MCF 10A (cell line): ENCODE measurements around the gene GJB6. TPM values are rescaled to one million over a fixed set of nuclear protein-coding genes. Genes with fewer than 3 reads are reported as not detected.

Experiments
- BruUV-seq: library from RNA; stranded (reverse); fragments of 400-500 nt; replicated peaks from 2 replicates; lab custom pipeline; 2021; lab: Mats Ljungman, UMichigan
- CTCF ChIA-PET: fragments of 300-600 bp; sonication (Branson Sonifier 250); formaldehyde crosslinking; extraction: SDS; loops from one replicate; lab custom pipeline; 2021; ENCODE audit warnings: antibody characterized with exemption, inconsistent platforms; lab: Yijun Ruan, JAX
- POLR2A ChIA-PET: fragments of 300-600, 350-650 bp; sonication (Branson Sonifier 250); formaldehyde crosslinking; extraction: SDS; loops from one replicate; lab custom pipeline; 2020; ENCODE audit warnings: antibody characterized with exemption, inconsistent platforms; lab: Yijun Ruan, JAX
- DNase-seq: peaks from one replicate; pipeline ENCODE4 v3.0.0-alpha.2; 2018; ENCODE audit not compliant: unreplicated experiment
- H3K27ac Mint-ChIP-seq: one replicate; pipeline ENCODE4 v1.8.0; 2022; ENCODE audit warnings: mild to moderate bottlenecking, low read depth, mixed read lengths; ENCODE audit not compliant: unreplicated experiment
- H3K27me3 Mint-ChIP-seq: one replicate; pipeline ENCODE4 v1.8.0; 2022; ENCODE audit warnings: mixed read lengths; ENCODE audit not compliant: insufficient read depth, unreplicated experiment
- H3K36me3 Mint-ChIP-seq: one replicate; pipeline ENCODE4 v1.8.0; 2022; ENCODE audit warnings: mild to moderate bottlenecking, moderate library complexity, mixed read lengths; ENCODE audit not compliant: insufficient read depth, unreplicated experiment
- H3K4me1 Mint-ChIP-seq: one replicate; pipeline ENCODE4 v1.8.0; 2022; ENCODE audit warnings: mixed read lengths; ENCODE audit not compliant: insufficient read depth, unreplicated experiment
- H3K4me3 Mint-ChIP-seq: one replicate; pipeline ENCODE4 v1.8.0; 2022; ENCODE audit warnings: mild to moderate bottlenecking, moderate library complexity, mixed read lengths; ENCODE audit not compliant: unreplicated experiment
- H3K9me3 Mint-ChIP-seq: one replicate; pipeline ENCODE4 v1.8.0; 2022; ENCODE audit warnings: mixed read lengths; ENCODE audit not compliant: unreplicated experiment
- intact Hi-C: fragments of 100-400 bp; cut with micrococcal nuclease; formaldehyde crosslinking; loops from 2 replicates; pipeline ENCODE4 v1.14.1; 2022
- total RNA-seq: library from RNA; stranded (reverse); gene quantifications from 2 replicates; pipeline ENCODE4 v1.2.3, GENCODE V29; 2022
- TF ChIP-seq, protein P1 (sequence below): fragments of 200-600 bp; IDR thresholded peaks from one replicate; pipeline ENCODE4 v1.8.0; 2022; ENCODE audit warnings: antibody characterized with exemption, mild to moderate bottlenecking; ENCODE audit not compliant: unreplicated experiment

Gene GJB6
- total RNA-seq, 1 experiment from 2014 or later: not detected

DNA sequence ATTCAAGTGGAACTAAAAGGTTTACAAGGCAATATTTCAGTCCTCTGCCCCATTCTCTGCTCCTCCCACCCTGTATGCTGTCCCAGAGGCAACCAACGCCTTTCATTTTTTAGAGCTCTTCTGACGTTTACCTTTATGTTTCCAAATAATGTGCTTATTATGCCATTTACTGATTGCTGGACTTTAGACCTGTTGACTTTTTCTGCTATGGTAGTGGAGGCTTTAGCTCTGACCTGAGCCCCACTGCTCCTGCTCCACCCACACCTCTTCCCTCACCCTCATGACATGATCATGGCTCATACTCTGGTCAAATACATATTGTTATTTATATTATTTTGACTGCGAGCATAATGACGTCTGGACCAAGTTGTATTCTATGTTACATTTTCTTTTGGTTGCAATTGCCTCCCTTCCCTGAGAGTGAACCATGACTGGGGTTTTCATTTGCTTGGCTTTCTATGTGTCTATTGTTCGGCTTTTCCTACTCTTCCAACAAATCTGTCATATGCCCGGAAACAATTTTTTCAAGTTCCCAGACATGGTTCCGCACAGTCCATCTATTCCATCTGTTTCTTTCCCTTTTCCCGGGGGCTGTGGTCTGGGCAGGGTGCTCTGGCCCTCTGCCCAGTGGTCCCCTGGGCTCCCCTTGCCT is 31.4 kb upstream of the GJB6 start:
- no peaks in the 10 kb centered on the region for H3K4me1 Mint-ChIP-seq
- H3K4me3 Mint-ChIP-seq: no peak overlapping the region
- no peaks in the 10 kb centered on the region for H3K27me3 Mint-ChIP-seq
- no peak for DNase-seq
- CTCF ChIA-PET: interaction anchor here (0.6 kb wide), 1 partner anchor 30 kb away, joined by 4 read pairs; no protein-coding TSS in a partner anchor
- intact Hi-C loops: no loop called here
- BruUV-seq: no TSS peak
- H3K36me3 Mint-ChIP-seq: no peaks in the 10 kb centered on the region
- H3K9me3 Mint-ChIP-seq: no peaks in the 10 kb centered on the region
- POLR2A ChIA-PET: no interaction called here
- TF ChIP-seq, protein P1, sequence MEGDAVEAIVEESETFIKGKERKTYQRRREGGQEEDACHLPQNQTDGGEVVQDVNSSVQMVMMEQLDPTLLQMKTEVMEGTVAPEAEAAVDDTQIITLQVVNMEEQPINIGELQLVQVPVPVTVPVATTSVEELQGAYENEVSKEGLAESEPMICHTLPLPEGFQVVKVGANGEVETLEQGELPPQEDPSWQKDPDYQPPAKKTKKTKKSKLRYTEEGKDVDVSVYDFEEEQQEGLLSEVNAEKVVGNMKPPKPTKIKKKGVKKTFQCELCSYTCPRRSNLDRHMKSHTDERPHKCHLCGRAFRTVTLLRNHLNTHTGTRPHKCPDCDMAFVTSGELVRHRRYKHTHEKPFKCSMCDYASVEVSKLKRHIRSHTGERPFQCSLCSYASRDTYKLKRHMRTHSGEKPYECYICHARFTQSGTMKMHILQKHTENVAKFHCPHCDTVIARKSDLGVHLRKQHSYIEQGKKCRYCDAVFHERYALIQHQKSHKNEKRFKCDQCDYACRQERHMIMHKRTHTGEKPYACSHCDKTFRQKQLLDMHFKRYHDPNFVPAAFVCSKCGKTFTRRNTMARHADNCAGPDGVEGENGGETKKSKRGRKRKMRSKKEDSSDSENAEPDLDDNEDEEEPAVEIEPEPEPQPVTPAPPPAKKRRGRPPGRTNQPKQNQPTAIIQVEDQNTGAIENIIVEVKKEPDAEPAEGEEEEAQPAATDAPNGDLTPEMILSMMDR: no peak
- no peak overlapping the region for H3K27ac Mint-ChIP-seq

DNA sequence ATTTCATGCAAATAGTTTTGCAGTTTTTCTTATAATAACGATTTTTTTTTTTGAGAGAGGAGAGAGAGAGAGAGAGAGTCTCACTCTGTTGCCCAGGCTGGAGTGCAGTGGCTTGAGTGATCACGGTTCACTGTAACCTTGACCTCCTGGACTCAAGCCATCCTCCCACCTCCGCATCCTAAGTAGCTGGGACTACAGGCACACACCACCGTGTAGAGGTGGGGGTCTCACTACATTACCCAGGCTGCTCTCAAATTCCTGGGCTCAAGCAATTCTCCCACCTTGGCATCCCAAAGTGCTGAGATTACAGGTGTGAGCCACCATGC is 26.8 kb upstream of the GJB6 start:
- Mint-ChIP-seq H3K36me3 (no peaks in the 10 kb centered on the region), H3K4me1 (no peaks in the 10 kb centered on the region), H3K9me3 (no peaks in the 10 kb centered on the region), H3K27me3 (no peaks in the 10 kb centered on the region), H3K27ac (no peak overlapping the region), H3K4me3 (no peak overlapping the region)
- DNase-seq: no peak
- ChIA-PET CTCF (no interaction called here), POLR2A (no interaction called here)
- TF ChIP-seq, protein P1: no peak
- intact Hi-C loops: no loop called here
- no TSS peak for BruUV-seq

DNA sequence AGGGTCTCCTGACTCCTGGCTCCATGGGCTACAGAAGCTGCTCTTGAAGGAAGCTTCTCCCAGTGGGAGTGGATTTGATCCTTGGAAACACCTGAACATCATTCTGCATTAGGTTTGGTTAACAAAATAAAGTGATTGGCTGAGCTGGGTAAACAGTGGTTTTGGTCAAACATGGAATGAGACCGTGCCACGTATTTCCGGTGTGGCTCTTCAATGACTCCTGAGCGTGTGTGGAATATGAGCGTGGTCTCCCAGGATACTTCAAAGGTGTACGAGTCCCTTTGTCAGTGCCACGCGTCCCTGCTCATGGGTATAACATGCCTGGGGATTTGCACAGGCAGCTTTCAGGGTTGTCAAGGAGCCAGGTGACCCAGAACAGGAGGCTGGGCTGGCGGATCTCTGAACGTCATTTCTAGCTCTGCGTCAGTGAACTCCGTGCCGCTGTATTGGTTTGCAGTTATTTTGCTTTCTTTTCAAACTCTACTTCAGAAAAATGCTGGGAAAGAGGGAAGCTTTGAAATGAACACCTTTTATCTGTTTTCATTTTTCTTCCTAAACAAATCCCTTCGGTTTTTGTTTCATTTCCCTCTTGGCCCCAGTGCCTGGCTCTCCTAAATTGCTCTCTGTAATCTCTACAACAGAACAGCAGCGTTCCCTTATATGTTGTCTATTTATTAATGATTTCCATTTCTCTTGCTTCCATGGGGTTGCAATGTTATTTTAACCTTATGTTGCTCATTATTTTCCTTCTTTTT is 26.3 kb upstream of the GJB6 start:
- intact Hi-C loops: no loop called here
- H3K27ac Mint-ChIP-seq: no peak overlapping the region
- no peaks in the 10 kb centered on the region for H3K27me3 Mint-ChIP-seq
- H3K36me3 Mint-ChIP-seq: no peaks in the 10 kb centered on the region
- no peaks in the 10 kb centered on the region for H3K4me1 Mint-ChIP-seq
- DNase-seq: no peak
- TF ChIP-seq, protein P1: no peak
- no peaks in the 10 kb centered on the region for H3K9me3 Mint-ChIP-seq
- no peak overlapping the region for H3K4me3 Mint-ChIP-seq
- POLR2A ChIA-PET: interaction anchor here (0.6 kb wide), 1 partner anchor 1586 kb away, joined by 3 read pairs; no protein-coding TSS in a partner anchor
- BruUV-seq: no TSS peak
- CTCF ChIA-PET: no interaction called here

DNA sequence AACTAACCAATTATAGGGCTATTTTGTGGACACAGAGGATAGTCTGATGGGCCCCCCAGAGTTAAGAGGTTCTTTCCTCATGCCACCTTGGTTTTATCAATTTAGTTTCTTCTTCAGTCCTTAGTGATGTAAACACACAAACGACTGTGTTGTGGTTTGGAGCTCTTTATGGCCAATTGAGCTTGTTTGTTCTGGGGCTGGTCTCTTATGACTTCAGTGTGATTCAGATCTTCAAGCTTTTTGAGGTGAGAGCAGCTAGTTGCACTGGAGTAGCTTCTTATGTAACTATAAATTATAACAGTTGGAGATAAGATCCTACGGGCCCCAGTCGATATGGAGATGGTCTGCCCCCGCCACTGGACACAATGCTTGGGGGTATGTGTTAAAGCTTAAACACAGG is 22.0 kb upstream of the GJB6 start:
- no TSS peak for BruUV-seq
- TF ChIP-seq, protein P1: no peak
- intact Hi-C loops: no loop called here
- Mint-ChIP-seq H3K9me3 (no peaks in the 10 kb centered on the region), H3K4me1 (no peaks in the 10 kb centered on the region), H3K27ac (no peak overlapping the region), H3K27me3 (no peaks in the 10 kb centered on the region), H3K4me3 (no peak overlapping the region), H3K36me3 (no peaks in the 10 kb centered on the region)
- DNase-seq: no peak
- ChIA-PET CTCF (no interaction called here), POLR2A (no interaction called here)
